OCI-LY7 (cell line): Measurements from ENCODE around the gene PELI2.

Experiments used
- EZH2phosphoT487 ChIP-seq: fragments of 200-600 bp; sonication (generic); IDR thresholded peaks from 2 replicates; pipeline ENCODE4 v1.6.1; 2018; ENCODE audit warnings: low read depth, borderline replicate concordance, mild to moderate bottlenecking, mixed run types, antibody characterized with exemption, low read length, moderate library complexity, mixed read lengths
- TF ChIP-seq, protein P1 (sequence below): fragments of 200-600 bp; sonication (generic); conservative IDR thresholded peaks from 2 replicates; pipeline ENCODE4 v1.5.1; 2014; ENCODE audit warnings: mild to moderate bottlenecking, antibody characterized with exemption, low read length, moderate library complexity, mixed read lengths

DNA sequence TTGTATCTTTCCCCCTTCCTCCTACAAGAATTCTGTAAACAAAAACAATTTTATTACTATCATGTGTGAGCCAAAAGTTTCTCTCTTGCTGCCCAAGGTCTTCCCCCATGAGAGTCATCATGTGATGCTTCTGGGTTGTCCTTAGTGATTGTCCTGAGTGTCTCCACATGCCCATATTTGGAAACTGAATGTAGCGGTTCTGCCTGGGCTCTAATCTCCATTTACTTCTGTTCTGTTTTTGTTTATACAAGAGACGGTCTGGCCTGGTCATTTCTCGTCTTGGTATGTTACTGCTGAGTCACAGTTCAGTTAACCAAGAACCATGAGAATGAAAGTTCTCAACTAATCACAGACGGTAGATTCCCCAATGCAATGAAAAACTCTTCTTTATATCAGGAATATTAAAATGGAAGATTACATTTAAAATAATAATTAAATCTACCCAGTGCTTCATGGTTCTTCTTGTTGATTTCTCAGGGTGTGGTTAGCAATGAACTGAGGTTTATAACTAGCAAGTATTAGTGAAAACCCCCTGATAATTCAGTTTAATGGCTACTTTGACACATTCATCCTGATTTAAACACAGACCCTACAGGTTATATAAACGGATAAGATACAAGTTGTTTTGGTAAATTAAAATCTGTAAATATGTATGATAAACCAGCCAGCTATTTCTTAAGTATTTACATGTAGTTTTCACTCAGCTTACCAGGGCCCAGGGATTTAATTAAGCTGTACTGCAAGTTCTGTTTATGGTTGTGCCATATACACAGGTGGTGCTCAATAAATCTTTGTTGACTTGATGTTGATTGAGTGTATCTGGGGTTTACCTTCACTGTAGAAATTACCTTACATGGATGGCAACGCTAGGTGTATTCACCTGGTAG, 81.1 kb downstream of the PELI2 start:
- TF ChIP-seq, protein P1, sequence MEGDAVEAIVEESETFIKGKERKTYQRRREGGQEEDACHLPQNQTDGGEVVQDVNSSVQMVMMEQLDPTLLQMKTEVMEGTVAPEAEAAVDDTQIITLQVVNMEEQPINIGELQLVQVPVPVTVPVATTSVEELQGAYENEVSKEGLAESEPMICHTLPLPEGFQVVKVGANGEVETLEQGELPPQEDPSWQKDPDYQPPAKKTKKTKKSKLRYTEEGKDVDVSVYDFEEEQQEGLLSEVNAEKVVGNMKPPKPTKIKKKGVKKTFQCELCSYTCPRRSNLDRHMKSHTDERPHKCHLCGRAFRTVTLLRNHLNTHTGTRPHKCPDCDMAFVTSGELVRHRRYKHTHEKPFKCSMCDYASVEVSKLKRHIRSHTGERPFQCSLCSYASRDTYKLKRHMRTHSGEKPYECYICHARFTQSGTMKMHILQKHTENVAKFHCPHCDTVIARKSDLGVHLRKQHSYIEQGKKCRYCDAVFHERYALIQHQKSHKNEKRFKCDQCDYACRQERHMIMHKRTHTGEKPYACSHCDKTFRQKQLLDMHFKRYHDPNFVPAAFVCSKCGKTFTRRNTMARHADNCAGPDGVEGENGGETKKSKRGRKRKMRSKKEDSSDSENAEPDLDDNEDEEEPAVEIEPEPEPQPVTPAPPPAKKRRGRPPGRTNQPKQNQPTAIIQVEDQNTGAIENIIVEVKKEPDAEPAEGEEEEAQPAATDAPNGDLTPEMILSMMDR: no peak
- TF ChIP-seq EZH2phosphoT487: no peak
